GM12878 (cell line): ENCODE results near the gene PAQR7. TPM values are rescaled to one million over a fixed set of nuclear protein-coding genes. Genes with fewer than 3 reads are reported as not detected.

Experiments used
- ATAC-seq: fragments of 200-7000 bp; cut with Tn5 transposase; 3 replicates; pipeline ENCODE4 v1.9.1; 2020; ENCODE audit warnings: mild to moderate bottlenecking, moderate library complexity
- BruUV-seq: library from RNA; stranded (reverse); fragments of 400-500 nt; replicated peaks from 2 replicates; lab custom pipeline; 2021; lab: Mats Ljungman, UMichigan
- CTCF ChIA-PET: fragments of 300-600 bp; sonication (Branson Sonifier 250); formaldehyde crosslinking; extraction: SDS; loops from one replicate; lab custom pipeline; 2021; ENCODE audit warnings: inconsistent platforms; lab: Yijun Ruan, JAX
- POLR2A ChIA-PET: fragments of 350-600 bp; formaldehyde crosslinking; extraction: SDS; loops from one replicate; lab custom pipeline; 2021; ENCODE audit warnings: inconsistent platforms; lab: Charles Lee
- RAD21 ChIA-PET: fragments of 300-600 bp; sonication (Branson Sonifier 250); formaldehyde crosslinking; loops from one replicate; lab custom pipeline; 2023; ENCODE audit warnings: antibody characterized with exemption; ENCODE audit not compliant: unreplicated experiment; lab: Charles Lee
- SMC1A ChIA-PET: fragments of 300-600 bp; sonication (Branson Sonifier 250); formaldehyde crosslinking; loops from one replicate; lab custom pipeline; 2023; ENCODE audit not compliant: unreplicated experiment, uncharacterized antibody; lab: Charles Lee
- DNase-seq: peaks from one replicate; pipeline ENCODE4 v3.0.0-alpha.2; 2011; ENCODE audit warnings: low read depth, low spot score
- FAIRE-seq: peaks from 3 replicates; lab custom pipeline; 2011; peaks lifted over from hg19 to GRCh38; lab: Jason Lieb, UNC
- H2AFZ ChIP-seq: 2 replicates; pipeline ENCODE4 v1.6.0; 2011; ENCODE audit warnings: low read depth, low read length, control low read depth; ENCODE audit not compliant: control insufficient read depth
- H3K27ac ChIP-seq: 2 replicates; pipeline ENCODE4 v1.5.1; 2011; ENCODE audit warnings: control low read depth; ENCODE audit not compliant: control insufficient read depth, insufficient read depth
- H3K27me3 ChIP-seq, 2 experiments: replicated peaks in 1 of 2; 2 replicates each; pipeline versions ENCODE4 v1.6.0 to v1.6.1; 2011; ENCODE audit warnings: low read length in 1 of 2; ENCODE audit not compliant: control insufficient read depth in 2 of 2, insufficient read depth in 2 of 2
- H3K36me3 ChIP-seq, 2 experiments: 2 replicates each; pipeline ENCODE4 v1.5.1; 2011; ENCODE audit warnings: low read length in 1 of 2; ENCODE audit not compliant: control insufficient read depth in 2 of 2, insufficient read depth in 2 of 2
- H3K4me1 ChIP-seq: 2 replicates; pipeline ENCODE4 v1.6.1; 2011; ENCODE audit warnings: mild to moderate bottlenecking, low read length, moderate library complexity, mixed read lengths; ENCODE audit not compliant: control insufficient read depth, insufficient read depth
- H3K4me2 ChIP-seq: 2 replicates; pipeline ENCODE4 v1.6.0; 2011; ENCODE audit warnings: control low read depth; ENCODE audit not compliant: control insufficient read depth, insufficient read depth
- H3K4me3 ChIP-seq: fragments of 200-600 bp; sonication (generic); 2 replicates; pipeline ENCODE4 v1.5.1; 2016
- H3K79me2 ChIP-seq: 2 replicates; pipeline ENCODE4 v1.6.0; 2011; ENCODE audit warnings: low read length; ENCODE audit not compliant: control insufficient read depth, insufficient read depth
- H3K9ac ChIP-seq: 2 replicates; pipeline ENCODE4 v1.8.0; 2011; ENCODE audit warnings: low read length, control low read depth, mixed read lengths; ENCODE audit not compliant: control insufficient read depth, insufficient read depth
- H3K9me3 ChIP-seq: replicated peaks from 3 replicates; pipeline ENCODE4 v1.5.1; 2011; ENCODE audit warnings: mild to moderate bottlenecking, low read length; ENCODE audit not compliant: control insufficient read depth, insufficient read depth
- H4K20me1 ChIP-seq: 2 replicates; pipeline ENCODE4 v1.6.0; 2011; ENCODE audit not compliant: control insufficient read depth, insufficient read depth
- EZH2 ChIP-seq: IDR thresholded peaks from 2 replicates; pipeline ENCODE4 v1.6.1; 2012; ENCODE audit warnings: low read depth, mild to moderate bottlenecking, control low read depth, inconsistent platforms, low read length, borderline replicate concordance; ENCODE audit not compliant: control insufficient read depth
- FOXK2 ChIP-seq: fragments of 450-650 bp; IDR thresholded peaks from 2 replicates; pipeline ENCODE4 v1.6.1; 2017; ENCODE audit warnings: mild to moderate bottlenecking, moderate library complexity
- HDAC6 ChIP-seq: fragments of 200-600 bp; sonication (generic); IDR thresholded peaks from one replicate; pipeline ENCODE4 v1.8.0; 2017; ENCODE audit warnings: antibody characterized with exemption; ENCODE audit not compliant: unreplicated experiment
- HSF1 ChIP-seq: fragments of 150-350 bp; IDR thresholded peaks from 2 replicates; pipeline ENCODE4 v1.6.1; 2014; ENCODE audit warnings: mild to moderate bottlenecking, low read depth, low read length
- JUNB ChIP-seq: IDR thresholded peaks from 2 replicates; pipeline ENCODE4 v1.6.1; 2016; ENCODE audit warnings: antibody characterized with exemption, mild to moderate bottlenecking
- KAT2A ChIP-seq: conservative IDR thresholded peaks from 2 replicates; pipeline ENCODE4 v1.6.1; 2011; ENCODE audit warnings: low read depth, low read length; ENCODE audit not compliant: control insufficient read depth
- KLF5 ChIP-seq: fragments of 450-650 bp; IDR thresholded peaks from 2 replicates; pipeline ENCODE4 v1.6.1; 2014; ENCODE audit warnings: mild to moderate bottlenecking; ENCODE audit not compliant: partially characterized antibody
- MYC ChIP-seq: IDR thresholded peaks from 2 replicates; pipeline ENCODE4 v1.6.1; 2011; ENCODE audit warnings: mild to moderate bottlenecking, low read length, moderate library complexity, inconsistent platforms; ENCODE audit not compliant: insufficient read depth, insufficient replicate concordance, insufficient read length, severe bottlenecking
- NFXL1 ChIP-seq: fragments of 450-650 bp; IDR thresholded peaks from 2 replicates; pipeline ENCODE4 v1.6.1; 2017; ENCODE audit warnings: antibody characterized with exemption, mild to moderate bottlenecking, borderline replicate concordance
- PML ChIP-seq: IDR thresholded peaks from 2 replicates; pipeline ENCODE4 v1.6.1; 2012; ENCODE audit warnings: low read length, inconsistent platforms
- RCOR1 ChIP-seq: conservative IDR thresholded peaks from 2 replicates; pipeline ENCODE4 v1.6.1; 2012; ENCODE audit warnings: low read depth, low read length, improper control_type of control experiment
- RFX5 ChIP-seq: IDR thresholded peaks from 2 replicates; pipeline ENCODE4 v1.6.1; 2011; ENCODE audit warnings: low read depth, low read length, improper control_type of control experiment
- STAT3 ChIP-seq: IDR thresholded peaks from 2 replicates; pipeline ENCODE4 v1.6.1; 2011; ENCODE audit warnings: low read depth, low read length, improper control_type of control experiment
- TARDBP ChIP-seq: IDR thresholded peaks from 2 replicates; pipeline ENCODE4 v1.6.1; 2016; ENCODE audit warnings: borderline replicate concordance
- WRNIP1 ChIP-seq: IDR thresholded peaks from 2 replicates; pipeline ENCODE4 v1.6.1; 2011; ENCODE audit warnings: low read depth, low read length, improper control_type of control experiment, borderline replicate concordance
- ZNF24 ChIP-seq: fragments of 450-650 bp; IDR thresholded peaks from 2 replicates; pipeline ENCODE4 v1.6.1; 2017; ENCODE audit warnings: antibody characterized with exemption, mild to moderate bottlenecking
- WGBS: methylation state at CpG from one replicate; pipeline ENCODE4 v1.1.6; 2016; ENCODE audit warnings: low lambda C conversion rate; ENCODE audit not compliant: insufficient replicate concordance, insufficient coverage; ENCODE audit errors: missing lambda C conversion rate; 5-methylcytosine and 5-hydroxymethylcytosine counted together
- in situ Hi-C: fragments of 300-500 bp; cut with MboI; formaldehyde crosslinking; loops from 9 replicates; pipeline ENCODE4 v1.14.3; 2018; ENCODE audit warnings: mixed read lengths
- intact Hi-C: fragments of 100-400 bp; cut with micrococcal nuclease; formaldehyde crosslinking; loops from one replicate; pipeline ENCODE4 v1.14.2; 2022; ENCODE audit not compliant: unreplicated experiment
- polyA plus RNA-seq, 11 experiments: library from polyadenylated mRNA; depleted of rRNA in 4 of 11; unstranded in 6 of 11; stranded (reverse) in 5 of 11; fragments of >200 nt; fragmentation: Nextera tagmentation in 4 of 11; fragmentation: Illumina TruSeq in 1 of 11; extraction: Ambion mirVana in 4 of 11; extraction: Trizol in 1 of 11; gene quantifications; 1 replicate in 1 of 11; 2 replicates in 10 of 11; pipeline versions ENCODE4 v1.2.1 to v1.2.3, GENCODE V29; 2011 to 2016; ENCODE audit warnings: inconsistent platforms in 2 of 11, missing spikeins in 2 of 11, low read depth in 1 of 11
- total RNA-seq, 4 experiments: library from RNA; depleted of rRNA in 3 of 4; stranded (reverse); fragments of >200 nt in 3 of 4; fragmentation: Illumina TruSeq in 1 of 4; extraction: Trizol in 1 of 4; gene quantifications; 2 replicates each; pipeline versions ENCODE4 v1.2.1 to v1.2.3, GENCODE V29; 2013 to 2021
- TF ChIP-seq, protein P1 (sequence below): IDR thresholded peaks from 2 replicates; pipeline ENCODE4 v1.6.1; 2012; ENCODE audit warnings: low read depth, low read length, improper control_type of control experiment
- TF ChIP-seq, protein P2 (sequence below): fragments of 450-650 bp; IDR thresholded peaks from 2 replicates; pipeline ENCODE4 v1.6.1; 2014; ENCODE audit warnings: mild to moderate bottlenecking
- TF ChIP-seq, protein P3 (sequence below): fragments of 450-650 bp; formaldehyde crosslinking; IDR thresholded peaks from 2 replicates; pipeline ENCODE4 v1.4.0; 2022; ENCODE audit warnings: mild to moderate bottlenecking, moderate library complexity

The PAQR7 gene
- total and polyA plus RNA-seq, 10 of the 15 experiments (the other 5 are each of a cell fraction or from before 2014, with no cell fraction given): 1.1 to 8.8 (median 5.2) TPM

- no peaks in the 10 kb centered on the region for H3K9me3 ChIP-seq
- H3K27me3 ChIP-seq: no peaks in the 10 kb centered on the region; a peak in 1 of 4 replicates
- no peaks in the 10 kb centered on the region for H4K20me1 ChIP-seq
- no peaks in the 10 kb centered on the region for H3K36me3 ChIP-seq
- H3K79me2 ChIP-seq: 0 out of 2 replicates have a peak, but pooled peaks cover 4% of the 10 kb centered on the region
- H3K4me2 ChIP-seq: no peak overlapping the region
- BruUV-seq: no TSS peak
- H3K4me1 ChIP-seq: no peaks in the 10 kb centered on the region; the same call in 1 of the 2 replicates
- DNase-seq (no peak), FAIRE-seq (no peak), ATAC-seq (no peak)
- CTCF ChIA-PET: interaction anchor here (0.6 to 1.3 kb wide), 4 partner anchors 16 to 118 kb away, joined by 3 to 4 read pairs (median 3); partner anchors contain the start of gene PAFAH2
- H3K9ac ChIP-seq: no peak overlapping the region
- no peak overlapping the region for H3K27ac ChIP-seq
- POLR2A ChIA-PET: no interaction called here
- RAD21 ChIA-PET: no interaction called here
- TF ChIP-seq RCOR1 (no peak), TARDBP (no peak), FOXK2 (no peak), RFX5 (no peak), EZH2 (no peak), PML (no peak), JUNB (no peak), ZNF24 (no peak), HDAC6 (no peak), KLF5 (no peak), HSF1 (no peak), MYC (no peak), WRNIP1 (no peak), STAT3 (no peak), NFXL1 (no peak), KAT2A (no peak)
- TF ChIP-seq, protein P1, sequence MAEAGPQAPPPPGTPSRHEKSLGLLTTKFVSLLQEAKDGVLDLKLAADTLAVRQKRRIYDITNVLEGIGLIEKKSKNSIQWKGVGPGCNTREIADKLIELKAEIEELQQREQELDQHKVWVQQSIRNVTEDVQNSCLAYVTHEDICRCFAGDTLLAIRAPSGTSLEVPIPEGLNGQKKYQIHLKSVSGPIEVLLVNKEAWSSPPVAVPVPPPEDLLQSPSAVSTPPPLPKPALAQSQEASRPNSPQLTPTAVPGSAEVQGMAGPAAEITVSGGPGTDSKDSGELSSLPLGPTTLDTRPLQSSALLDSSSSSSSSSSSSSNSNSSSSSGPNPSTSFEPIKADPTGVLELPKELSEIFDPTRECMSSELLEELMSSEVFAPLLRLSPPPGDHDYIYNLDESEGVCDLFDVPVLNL: no peak
- TF ChIP-seq, protein P2, sequence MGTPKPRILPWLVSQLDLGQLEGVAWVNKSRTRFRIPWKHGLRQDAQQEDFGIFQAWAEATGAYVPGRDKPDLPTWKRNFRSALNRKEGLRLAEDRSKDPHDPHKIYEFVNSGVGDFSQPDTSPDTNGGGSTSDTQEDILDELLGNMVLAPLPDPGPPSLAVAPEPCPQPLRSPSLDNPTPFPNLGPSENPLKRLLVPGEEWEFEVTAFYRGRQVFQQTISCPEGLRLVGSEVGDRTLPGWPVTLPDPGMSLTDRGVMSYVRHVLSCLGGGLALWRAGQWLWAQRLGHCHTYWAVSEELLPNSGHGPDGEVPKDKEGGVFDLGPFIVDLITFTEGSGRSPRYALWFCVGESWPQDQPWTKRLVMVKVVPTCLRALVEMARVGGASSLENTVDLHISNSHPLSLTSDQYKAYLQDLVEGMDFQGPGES: no peak
- TF ChIP-seq, protein P3, sequence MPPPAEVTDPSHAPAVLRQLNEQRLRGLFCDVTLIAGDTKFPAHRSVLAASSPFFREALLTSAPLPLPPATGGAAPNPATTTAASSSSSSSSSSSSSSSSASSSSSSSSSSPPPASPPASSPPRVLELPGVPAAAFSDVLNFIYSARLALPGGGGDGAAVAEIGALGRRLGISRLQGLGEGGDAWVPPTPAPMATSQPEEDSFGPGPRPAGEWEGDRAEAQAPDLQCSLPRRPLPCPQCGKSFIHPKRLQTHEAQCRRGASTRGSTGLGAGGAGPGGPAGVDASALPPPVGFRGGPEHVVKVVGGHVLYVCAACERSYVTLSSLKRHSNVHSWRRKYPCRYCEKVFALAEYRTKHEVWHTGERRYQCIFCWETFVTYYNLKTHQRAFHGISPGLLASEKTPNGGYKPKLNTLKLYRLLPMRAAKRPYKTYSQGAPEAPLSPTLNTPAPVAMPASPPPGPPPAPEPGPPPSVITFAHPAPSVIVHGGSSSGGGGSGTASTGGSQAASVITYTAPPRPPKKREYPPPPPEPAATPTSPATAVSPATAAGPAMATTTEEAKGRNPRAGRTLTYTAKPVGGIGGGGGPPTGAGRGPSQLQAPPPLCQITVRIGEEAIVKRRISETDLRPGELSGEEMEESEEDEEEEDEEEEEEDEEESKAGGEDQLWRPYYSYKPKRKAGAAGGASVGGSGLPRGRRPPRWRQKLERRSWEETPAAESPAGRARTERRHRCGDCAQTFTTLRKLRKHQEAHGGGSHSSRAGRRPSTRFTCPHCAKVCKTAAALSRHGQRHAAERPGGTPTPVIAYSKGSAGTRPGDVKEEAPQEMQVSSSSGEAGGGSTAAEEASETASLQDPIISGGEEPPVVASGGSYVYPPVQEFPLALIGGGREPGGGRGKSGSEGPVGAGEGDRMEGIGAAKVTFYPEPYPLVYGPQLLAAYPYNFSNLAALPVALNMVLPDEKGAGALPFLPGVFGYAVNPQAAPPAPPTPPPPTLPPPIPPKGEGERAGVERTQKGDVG: no peak
- H2AFZ ChIP-seq: no peak overlapping the region
- WGBS: 8% methylated on average over 2 of the region's 2 CpGs
- SMC1A ChIA-PET: interaction anchor here (1.1 to 1.6 kb wide), 3 partner anchors 14 to 37 kb away, joined by 3 to 5 read pairs (median 4); no protein-coding TSS in a partner anchor
- no peak overlapping the region for H3K4me3 ChIP-seq
- in situ Hi-C loops (no loop called here), intact Hi-C loops (no loop called here)
Observed at GRCh38 chr1:25879675-25880074, 4.2 kb upstream of the PAQR7 start.
